ENCODE data around the gene UBIAD1. TPM values are rescaled to one million over a fixed set of nuclear protein-coding genes. Genes with fewer than 3 reads are reported as not detected.

The UBIAD1 gene
- total RNA-seq, 1 experiment from 2014 or later = 21.6 TPM

- TF ChIP-seq RELA (CRISPR knock-in tag; IDR thresholded peaks at IDR 0.05; ENCODE audit: borderline replicate concordance) = no peak
- no peak for TF ChIP-seq CREB1 (CRISPR knock-in tag; IDR thresholded peaks at IDR 0.05)
- TF ChIP-seq, protein P1, sequence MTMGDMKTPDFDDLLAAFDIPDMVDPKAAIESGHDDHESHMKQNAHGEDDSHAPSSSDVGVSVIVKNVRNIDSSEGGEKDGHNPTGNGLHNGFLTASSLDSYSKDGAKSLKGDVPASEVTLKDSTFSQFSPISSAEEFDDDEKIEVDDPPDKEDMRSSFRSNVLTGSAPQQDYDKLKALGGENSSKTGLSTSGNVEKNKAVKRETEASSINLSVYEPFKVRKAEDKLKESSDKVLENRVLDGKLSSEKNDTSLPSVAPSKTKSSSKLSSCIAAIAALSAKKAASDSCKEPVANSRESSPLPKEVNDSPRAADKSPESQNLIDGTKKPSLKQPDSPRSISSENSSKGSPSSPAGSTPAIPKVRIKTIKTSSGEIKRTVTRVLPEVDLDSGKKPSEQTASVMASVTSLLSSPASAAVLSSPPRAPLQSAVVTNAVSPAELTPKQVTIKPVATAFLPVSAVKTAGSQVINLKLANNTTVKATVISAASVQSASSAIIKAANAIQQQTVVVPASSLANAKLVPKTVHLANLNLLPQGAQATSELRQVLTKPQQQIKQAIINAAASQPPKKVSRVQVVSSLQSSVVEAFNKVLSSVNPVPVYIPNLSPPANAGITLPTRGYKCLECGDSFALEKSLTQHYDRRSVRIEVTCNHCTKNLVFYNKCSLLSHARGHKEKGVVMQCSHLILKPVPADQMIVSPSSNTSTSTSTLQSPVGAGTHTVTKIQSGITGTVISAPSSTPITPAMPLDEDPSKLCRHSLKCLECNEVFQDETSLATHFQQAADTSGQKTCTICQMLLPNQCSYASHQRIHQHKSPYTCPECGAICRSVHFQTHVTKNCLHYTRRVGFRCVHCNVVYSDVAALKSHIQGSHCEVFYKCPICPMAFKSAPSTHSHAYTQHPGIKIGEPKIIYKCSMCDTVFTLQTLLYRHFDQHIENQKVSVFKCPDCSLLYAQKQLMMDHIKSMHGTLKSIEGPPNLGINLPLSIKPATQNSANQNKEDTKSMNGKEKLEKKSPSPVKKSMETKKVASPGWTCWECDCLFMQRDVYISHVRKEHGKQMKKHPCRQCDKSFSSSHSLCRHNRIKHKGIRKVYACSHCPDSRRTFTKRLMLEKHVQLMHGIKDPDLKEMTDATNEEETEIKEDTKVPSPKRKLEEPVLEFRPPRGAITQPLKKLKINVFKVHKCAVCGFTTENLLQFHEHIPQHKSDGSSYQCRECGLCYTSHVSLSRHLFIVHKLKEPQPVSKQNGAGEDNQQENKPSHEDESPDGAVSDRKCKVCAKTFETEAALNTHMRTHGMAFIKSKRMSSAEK (CRISPR knock-in tag; IDR thresholded peaks at IDR 0.05; ENCODE audit: borderline replicate concordance) = no peak
- TF ChIP-seq E2F1 (CRISPR knock-in tag; IDR thresholded peaks at IDR 0.05) = no peak
- TF ChIP-seq PRDM15 (CRISPR knock-in tag; IDR thresholded peaks at IDR 0.05) = peak; percentile 51; the same call in 1 of the 2 replicates
- TF ChIP-seq, protein P2, sequence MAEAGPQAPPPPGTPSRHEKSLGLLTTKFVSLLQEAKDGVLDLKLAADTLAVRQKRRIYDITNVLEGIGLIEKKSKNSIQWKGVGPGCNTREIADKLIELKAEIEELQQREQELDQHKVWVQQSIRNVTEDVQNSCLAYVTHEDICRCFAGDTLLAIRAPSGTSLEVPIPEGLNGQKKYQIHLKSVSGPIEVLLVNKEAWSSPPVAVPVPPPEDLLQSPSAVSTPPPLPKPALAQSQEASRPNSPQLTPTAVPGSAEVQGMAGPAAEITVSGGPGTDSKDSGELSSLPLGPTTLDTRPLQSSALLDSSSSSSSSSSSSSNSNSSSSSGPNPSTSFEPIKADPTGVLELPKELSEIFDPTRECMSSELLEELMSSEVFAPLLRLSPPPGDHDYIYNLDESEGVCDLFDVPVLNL (CRISPR knock-in tag; IDR thresholded peaks at IDR 0.05; ENCODE audit: borderline replicate concordance, low read depth) = no peak
- peak; percentile 81 for TF ChIP-seq CTCF (IDR thresholded peaks at IDR 0.05)
- TF ChIP-seq ZNF232 (CRISPR knock-in tag; IDR thresholded peaks at IDR 0.05) = no peak
- TF ChIP-seq TP53 (CRISPR knock-in tag; IDR thresholded peaks at IDR 0.05) = no peak
- no peak for TF ChIP-seq SOX15 (CRISPR knock-in tag; IDR thresholded peaks at IDR 0.05)
- no peak for TF ChIP-seq TCF7 (CRISPR knock-in tag; IDR thresholded peaks at IDR 0.05; ENCODE audit: low read depth)
- no peak for TF ChIP-seq NFYB (CRISPR knock-in tag; conservative IDR thresholded peaks at IDR 0.05; ENCODE audit: low read depth)
- TF ChIP-seq GTF2I (CRISPR knock-in tag; conservative IDR thresholded peaks at IDR 0.05) = no peak
- no peak for TF ChIP-seq KAT7 (CRISPR knock-in tag; IDR thresholded peaks at IDR 0.05; ENCODE audit: borderline replicate concordance)
- TF ChIP-seq FOXP4 (CRISPR knock-in tag; IDR thresholded peaks at IDR 0.05) = no peak
- no peak for TF ChIP-seq ZBTB21 (CRISPR knock-in tag; IDR thresholded peaks at IDR 0.05; ENCODE audit: borderline replicate concordance)
- TF ChIP-seq FOXK1 (CRISPR knock-in tag; IDR thresholded peaks at IDR 0.05) = no peak
- TF ChIP-seq JUN (CRISPR knock-in tag; IDR thresholded peaks at IDR 0.05) = no peak
- TF ChIP-seq IRF1 (CRISPR knock-in tag; IDR thresholded peaks at IDR 0.05) = no peak
- TF ChIP-seq TEAD1 (CRISPR knock-in tag; IDR thresholded peaks at IDR 0.05) = no peak
- TF ChIP-seq, protein P3, sequence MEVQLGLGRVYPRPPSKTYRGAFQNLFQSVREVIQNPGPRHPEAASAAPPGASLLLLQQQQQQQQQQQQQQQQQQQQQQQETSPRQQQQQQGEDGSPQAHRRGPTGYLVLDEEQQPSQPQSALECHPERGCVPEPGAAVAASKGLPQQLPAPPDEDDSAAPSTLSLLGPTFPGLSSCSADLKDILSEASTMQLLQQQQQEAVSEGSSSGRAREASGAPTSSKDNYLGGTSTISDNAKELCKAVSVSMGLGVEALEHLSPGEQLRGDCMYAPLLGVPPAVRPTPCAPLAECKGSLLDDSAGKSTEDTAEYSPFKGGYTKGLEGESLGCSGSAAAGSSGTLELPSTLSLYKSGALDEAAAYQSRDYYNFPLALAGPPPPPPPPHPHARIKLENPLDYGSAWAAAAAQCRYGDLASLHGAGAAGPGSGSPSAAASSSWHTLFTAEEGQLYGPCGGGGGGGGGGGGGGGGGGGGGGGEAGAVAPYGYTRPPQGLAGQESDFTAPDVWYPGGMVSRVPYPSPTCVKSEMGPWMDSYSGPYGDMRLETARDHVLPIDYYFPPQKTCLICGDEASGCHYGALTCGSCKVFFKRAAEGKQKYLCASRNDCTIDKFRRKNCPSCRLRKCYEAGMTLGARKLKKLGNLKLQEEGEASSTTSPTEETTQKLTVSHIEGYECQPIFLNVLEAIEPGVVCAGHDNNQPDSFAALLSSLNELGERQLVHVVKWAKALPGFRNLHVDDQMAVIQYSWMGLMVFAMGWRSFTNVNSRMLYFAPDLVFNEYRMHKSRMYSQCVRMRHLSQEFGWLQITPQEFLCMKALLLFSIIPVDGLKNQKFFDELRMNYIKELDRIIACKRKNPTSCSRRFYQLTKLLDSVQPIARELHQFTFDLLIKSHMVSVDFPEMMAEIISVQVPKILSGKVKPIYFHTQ (CRISPR knock-in tag; IDR thresholded peaks at IDR 0.05) = no peak
Measured at GRCh38 chr1:11320153-11320936, 47.3 kb downstream of the UBIAD1 start (continued).

All from WTC11 (cell line).